ENCODE results near the gene SRGAP2B.
"Not testable (repeated sequence)": the region's sequence is repeated elsewhere in the genome, so short reads cannot be mapped to it uniquely, and the experiment has no call there.

SRGAP2B gene

DNA sequence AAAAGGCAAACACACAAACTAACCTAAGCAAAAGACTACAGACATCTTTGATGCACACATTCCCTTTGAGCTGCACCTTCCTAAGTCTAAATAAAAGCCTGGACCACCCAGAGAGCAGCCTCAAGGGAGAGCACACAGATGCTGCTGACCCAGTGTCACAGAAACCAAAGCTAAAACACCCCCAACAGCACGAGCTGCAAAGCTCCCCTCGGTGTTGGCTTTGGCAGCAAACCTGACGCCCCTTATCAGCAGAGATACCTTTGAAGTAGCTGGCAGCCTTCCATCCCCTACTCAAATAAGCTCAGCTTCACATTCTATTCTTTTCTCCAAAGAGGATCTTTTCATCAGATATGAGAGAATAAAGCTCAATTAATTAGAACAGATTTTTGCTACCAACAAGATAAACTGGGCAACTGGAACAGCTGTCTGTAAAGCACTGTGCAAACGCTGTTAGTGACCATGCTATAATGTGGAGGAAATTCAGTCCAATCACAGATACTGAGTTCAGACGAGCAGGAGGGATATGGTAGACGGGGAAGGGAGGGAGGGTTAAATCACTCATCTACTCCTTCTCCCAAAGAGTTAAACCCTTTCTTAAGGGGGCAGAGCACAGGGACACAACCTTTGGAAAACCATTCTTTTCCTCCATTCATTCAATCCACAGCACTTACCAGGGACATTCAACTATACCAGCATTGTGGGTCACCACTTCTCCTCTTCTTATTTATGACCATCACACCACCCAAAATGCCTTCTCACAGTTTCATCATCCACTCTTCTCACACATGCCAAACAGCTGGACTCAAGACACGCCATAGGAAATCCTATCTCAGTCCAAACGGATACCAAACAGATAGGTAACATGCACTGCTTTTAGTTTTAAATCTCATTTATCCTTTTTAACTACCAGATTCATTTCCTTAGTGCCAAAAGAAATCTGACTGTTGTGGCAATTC is 148.3 kb downstream of the SRGAP2B start:
- H3K27me3 ChIP-seq (ENCODE audit: insufficient read depth, low read length); H3K9me3 ChIP-seq (ENCODE audit: insufficient read depth, low read depth, low read length); H3K36me3 ChIP-seq (ENCODE audit: insufficient read depth, low read depth, low read length); H3K27ac ChIP-seq (ENCODE audit: low read length); H3K9ac ChIP-seq (ENCODE audit: low read depth, low read length); H3K4me3 ChIP-seq (ENCODE audit: low read length); H3K4me1 ChIP-seq (ENCODE audit: insufficient read depth, low read length): not testable (repeated sequence)

DNA sequence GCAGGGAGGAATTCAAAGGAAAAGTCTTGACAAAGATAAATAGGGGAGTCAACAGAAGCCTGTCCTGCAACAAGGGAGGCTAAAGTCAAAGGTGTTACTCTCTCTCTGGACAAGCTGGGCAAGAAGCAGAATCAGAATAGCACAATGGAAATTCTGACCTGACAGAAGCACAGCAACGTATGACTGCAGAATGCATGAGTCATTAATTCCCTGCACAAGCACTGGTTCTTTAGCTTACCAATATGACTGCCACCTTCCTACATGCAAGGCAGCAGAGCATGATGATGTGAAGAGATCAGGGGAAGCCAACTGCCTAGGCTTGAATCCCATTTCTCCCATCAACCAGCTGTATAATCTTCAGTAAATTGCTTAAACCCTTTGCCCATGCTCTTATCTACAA is 153.4 kb downstream of the SRGAP2B start:
- H3K27ac ChIP-seq (ENCODE audit: low read length); H3K9ac ChIP-seq (ENCODE audit: low read depth, low read length); H3K27me3 ChIP-seq (ENCODE audit: insufficient read depth, low read length); H3K36me3 ChIP-seq (ENCODE audit: insufficient read depth, low read depth, low read length); H3K9me3 ChIP-seq (ENCODE audit: insufficient read depth, low read depth, low read length); H3K4me1 ChIP-seq (ENCODE audit: insufficient read depth, low read length); H3K4me3 ChIP-seq (ENCODE audit: low read length): not testable (repeated sequence)

DNA sequence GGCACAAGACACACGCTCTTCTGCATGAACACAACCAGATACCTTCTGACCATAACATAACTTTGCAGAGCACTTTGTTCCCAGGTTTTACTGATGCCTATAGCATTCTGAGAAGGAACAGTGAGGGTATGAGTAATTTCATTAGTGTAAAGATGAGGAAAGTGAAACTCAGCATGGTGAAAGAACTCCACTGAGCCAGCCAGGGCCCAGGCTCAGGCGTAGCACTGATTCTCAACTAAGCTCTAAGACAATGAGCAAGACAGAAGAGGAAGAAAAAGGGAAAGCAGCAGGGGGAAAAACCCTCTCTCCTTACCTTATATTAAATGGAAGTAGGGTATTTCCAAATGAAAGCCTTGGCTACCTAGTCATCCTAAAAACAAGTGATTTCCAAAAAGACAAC is 155.1 kb downstream of the SRGAP2B start:
- not testable (repeated sequence) for H3K9me3 ChIP-seq (ENCODE audit: insufficient read depth, low read depth, low read length); H3K4me1 ChIP-seq (ENCODE audit: insufficient read depth, low read length); H3K27me3 ChIP-seq (ENCODE audit: insufficient read depth, low read length); H3K9ac ChIP-seq (ENCODE audit: low read depth, low read length); H3K36me3 ChIP-seq (ENCODE audit: insufficient read depth, low read depth, low read length); H3K4me3 ChIP-seq (ENCODE audit: low read length); H3K27ac ChIP-seq (ENCODE audit: low read length)

DNA sequence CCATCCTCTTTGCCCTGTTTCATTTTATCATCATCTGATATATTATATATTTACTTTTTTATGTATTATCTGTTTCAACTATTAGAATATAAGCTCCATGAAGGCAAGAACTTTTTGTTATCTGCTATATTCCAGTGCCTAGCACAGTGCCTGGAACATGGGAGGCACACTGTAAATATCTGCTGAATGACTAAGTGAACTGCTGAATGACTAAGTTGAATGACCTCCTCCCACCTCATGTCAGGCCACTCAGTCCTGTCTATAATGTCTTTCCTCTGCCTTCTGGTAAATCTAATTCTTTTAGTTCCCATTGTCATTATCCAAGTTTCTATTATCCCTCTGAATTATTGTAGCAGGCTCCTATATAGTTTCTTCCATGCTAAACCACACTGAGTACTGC is 156.5 kb downstream of the SRGAP2B start:
- not testable (repeated sequence) for H3K27ac ChIP-seq (ENCODE audit: low read length); H3K9me3 ChIP-seq (ENCODE audit: insufficient read depth, low read depth, low read length); H3K36me3 ChIP-seq (ENCODE audit: insufficient read depth, low read depth, low read length); H3K4me3 ChIP-seq (ENCODE audit: low read length); H3K4me1 ChIP-seq (ENCODE audit: insufficient read depth, low read length); H3K27me3 ChIP-seq (ENCODE audit: insufficient read depth, low read length); H3K9ac ChIP-seq (ENCODE audit: low read depth, low read length)

DNA sequence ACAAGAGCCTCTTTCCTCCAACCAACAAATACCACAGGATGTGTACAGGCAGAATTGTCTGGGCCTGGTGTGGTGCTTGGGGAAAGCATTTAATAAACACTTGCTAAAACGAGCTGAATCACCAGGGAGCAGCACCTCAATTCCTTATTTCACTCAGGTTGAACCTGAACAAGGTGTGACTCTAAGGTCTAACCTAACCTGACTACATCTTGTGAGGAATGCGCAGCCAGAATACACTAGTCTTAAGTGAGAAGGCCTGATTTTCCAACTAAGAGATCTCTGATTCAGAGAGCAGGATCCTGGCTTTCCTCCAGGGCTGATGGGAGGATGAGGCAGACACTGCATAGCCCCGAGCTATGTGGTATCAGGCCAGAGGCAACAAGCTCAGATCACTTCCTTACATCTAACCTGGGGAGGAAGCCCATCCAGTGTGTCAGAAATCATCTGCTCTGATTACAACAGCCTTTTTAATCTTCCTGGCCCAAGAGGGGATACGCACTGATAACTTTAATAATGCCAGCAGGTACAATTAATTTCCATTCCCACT is 158.9 kb downstream of the SRGAP2B start:
- not testable (repeated sequence) for H3K4me1 ChIP-seq (ENCODE audit: insufficient read depth, low read length); H3K27ac ChIP-seq (ENCODE audit: low read length); H3K4me3 ChIP-seq (ENCODE audit: low read length)

DNA sequence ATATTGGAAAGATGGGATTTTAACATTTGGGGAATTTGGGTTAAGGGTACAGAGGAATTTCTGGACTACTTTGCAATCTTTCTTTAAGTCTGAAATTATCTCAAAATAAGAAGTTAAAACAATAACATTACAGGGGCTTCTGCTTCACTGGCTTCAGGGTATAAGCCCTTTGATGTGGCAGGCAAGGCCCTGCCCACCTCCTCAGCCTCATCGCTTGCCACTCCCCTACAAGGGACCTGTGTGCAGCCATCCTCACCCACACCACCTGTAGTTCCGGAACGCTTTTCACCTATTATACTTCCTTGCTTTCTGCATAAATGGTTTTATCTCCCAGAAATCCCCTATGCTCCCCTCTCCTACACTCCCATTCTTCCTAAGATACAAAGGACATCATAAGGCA is 159.8 kb downstream of the SRGAP2B start:
- H3K9me3 ChIP-seq (ENCODE audit: insufficient read depth, low read depth, low read length); H3K4me1 ChIP-seq (ENCODE audit: insufficient read depth, low read length); H3K27ac ChIP-seq (ENCODE audit: low read length); H3K9ac ChIP-seq (ENCODE audit: low read depth, low read length); H3K4me3 ChIP-seq (ENCODE audit: low read length); H3K27me3 ChIP-seq (ENCODE audit: insufficient read depth, low read length); H3K36me3 ChIP-seq (ENCODE audit: insufficient read depth, low read depth, low read length): not testable (repeated sequence)

More for the DNA sequence above, 158.9 kb downstream of the SRGAP2B start:
- H3K9me3 ChIP-seq (ENCODE audit: insufficient read depth, low read depth, low read length); H3K9ac ChIP-seq (ENCODE audit: low read depth, low read length); H3K36me3 ChIP-seq (ENCODE audit: insufficient read depth, low read depth, low read length); H3K27me3 ChIP-seq (ENCODE audit: insufficient read depth, low read length): not testable (repeated sequence)

DNA sequence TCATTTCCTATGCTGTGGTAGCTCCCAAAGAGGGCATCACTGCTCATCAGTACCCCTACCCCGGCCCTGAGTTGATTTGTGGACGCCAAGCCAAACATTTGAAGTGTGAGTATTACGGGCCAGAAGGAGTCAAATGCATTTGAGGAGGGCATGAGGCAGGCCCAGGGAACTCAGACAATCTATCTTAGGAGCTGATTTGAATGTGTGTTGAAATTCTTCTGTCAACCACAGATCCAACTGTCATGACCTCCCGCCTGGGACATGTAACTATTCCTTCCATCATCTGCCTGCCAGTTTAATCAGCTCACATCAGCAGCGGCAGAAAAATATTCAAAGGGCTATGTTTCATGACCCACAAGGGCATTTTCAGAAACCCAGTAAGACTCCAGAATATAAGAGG is 162.1 kb downstream of the SRGAP2B start:
- not testable (repeated sequence) for H3K27ac ChIP-seq (ENCODE audit: low read length); H3K4me3 ChIP-seq (ENCODE audit: low read length); H3K27me3 ChIP-seq (ENCODE audit: insufficient read depth, low read length); H3K9ac ChIP-seq (ENCODE audit: low read depth, low read length); H3K9me3 ChIP-seq (ENCODE audit: insufficient read depth, low read depth, low read length); H3K36me3 ChIP-seq (ENCODE audit: insufficient read depth, low read depth, low read length); H3K4me1 ChIP-seq (ENCODE audit: insufficient read depth, low read length)

DNA sequence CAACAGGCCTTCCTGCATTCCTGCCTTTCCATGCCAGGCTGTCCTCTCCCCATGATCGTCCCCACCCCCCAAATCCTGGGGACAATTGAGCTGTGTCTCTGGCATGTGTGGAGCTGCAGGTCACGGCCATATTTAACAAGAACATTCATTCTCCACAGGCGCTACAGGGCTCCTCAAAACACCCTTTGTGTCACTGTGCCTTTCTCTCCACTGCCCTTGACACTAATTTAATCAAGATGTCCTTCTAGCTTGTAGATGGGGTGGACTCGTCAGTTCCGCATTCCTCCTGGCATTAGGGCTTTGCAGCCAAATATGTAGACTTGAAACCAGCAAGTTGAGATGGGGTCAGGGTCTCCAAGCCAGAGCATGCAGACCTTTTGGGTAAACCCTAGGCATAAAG is 163.0 kb downstream of the SRGAP2B start:
- not testable (repeated sequence) for H3K9me3 ChIP-seq (ENCODE audit: insufficient read depth, low read depth, low read length); H3K4me1 ChIP-seq (ENCODE audit: insufficient read depth, low read length); H3K27me3 ChIP-seq (ENCODE audit: insufficient read depth, low read length); H3K36me3 ChIP-seq (ENCODE audit: insufficient read depth, low read depth, low read length); H3K27ac ChIP-seq (ENCODE audit: low read length); H3K9ac ChIP-seq (ENCODE audit: low read depth, low read length); H3K4me3 ChIP-seq (ENCODE audit: low read length)

DNA sequence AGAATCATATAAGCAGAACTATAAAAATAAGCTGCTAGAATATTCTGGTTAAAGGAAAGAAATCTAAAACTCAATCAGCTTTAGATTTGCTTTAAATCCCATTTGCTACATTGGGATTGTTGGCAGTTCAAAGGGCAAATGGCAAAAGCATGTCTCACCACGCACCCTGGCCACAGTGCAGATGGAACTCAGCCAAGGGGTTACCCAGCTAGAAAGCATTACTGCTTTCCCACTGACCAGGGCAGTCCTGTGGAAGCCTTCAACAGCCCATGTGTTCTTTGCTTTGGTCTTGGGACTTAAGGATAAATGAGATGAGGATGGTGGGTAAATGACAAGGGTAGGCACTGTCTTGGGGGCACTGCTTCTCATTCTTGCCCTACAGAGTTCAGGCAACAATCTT is 163.6 kb downstream of the SRGAP2B start:
- H3K27ac ChIP-seq (ENCODE audit: low read length): not testable (repeated sequence)

DNA sequence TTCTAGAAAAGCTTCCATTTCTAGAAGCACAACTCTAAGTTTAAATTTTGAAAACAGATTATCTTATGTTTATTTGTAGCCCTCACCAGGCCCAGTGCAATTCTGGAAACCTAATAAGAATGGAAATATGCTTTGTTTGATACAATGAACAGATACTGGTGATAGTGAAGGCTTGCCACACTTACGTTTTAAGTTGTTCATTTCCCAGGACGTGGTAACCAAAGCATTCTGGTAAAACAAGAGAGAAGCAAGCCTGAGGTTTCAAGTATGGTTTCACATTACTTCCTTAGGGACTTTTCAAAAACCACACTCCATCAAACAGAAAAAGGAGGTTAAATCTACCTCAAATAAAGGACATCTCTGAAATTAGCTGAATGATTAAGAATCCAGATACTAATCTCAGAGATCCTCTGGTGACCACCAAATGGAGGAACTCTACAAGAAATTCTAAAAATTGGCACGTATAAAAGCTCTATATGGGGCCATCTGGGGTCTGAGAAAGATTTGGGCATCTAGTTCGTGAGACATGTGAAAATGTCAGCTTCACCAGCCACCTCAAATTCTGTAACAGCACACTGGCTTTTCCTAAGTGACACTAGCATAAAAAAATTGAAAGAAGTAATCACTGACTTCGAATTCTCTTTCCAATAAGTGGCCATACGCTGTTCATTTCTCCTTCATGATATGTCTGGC is 164.9 kb downstream of the SRGAP2B start:
- not testable (repeated sequence) for H3K4me3 ChIP-seq (ENCODE audit: low read length); H3K36me3 ChIP-seq (ENCODE audit: insufficient read depth, low read depth, low read length); H3K9me3 ChIP-seq (ENCODE audit: insufficient read depth, low read depth, low read length); H3K4me1 ChIP-seq (ENCODE audit: insufficient read depth, low read length); H3K27me3 ChIP-seq (ENCODE audit: insufficient read depth, low read length); H3K27ac ChIP-seq (ENCODE audit: low read length); H3K9ac ChIP-seq (ENCODE audit: low read depth, low read length)

More for the DNA sequence above, 163.6 kb downstream of the SRGAP2B start:
- H3K4me1 ChIP-seq (ENCODE audit: insufficient read depth, low read length); H3K9ac ChIP-seq (ENCODE audit: low read depth, low read length); H3K4me3 ChIP-seq (ENCODE audit: low read length); H3K36me3 ChIP-seq (ENCODE audit: insufficient read depth, low read depth, low read length); H3K9me3 ChIP-seq (ENCODE audit: insufficient read depth, low read depth, low read length); H3K27me3 ChIP-seq (ENCODE audit: insufficient read depth, low read length): not testable (repeated sequence)

DNA sequence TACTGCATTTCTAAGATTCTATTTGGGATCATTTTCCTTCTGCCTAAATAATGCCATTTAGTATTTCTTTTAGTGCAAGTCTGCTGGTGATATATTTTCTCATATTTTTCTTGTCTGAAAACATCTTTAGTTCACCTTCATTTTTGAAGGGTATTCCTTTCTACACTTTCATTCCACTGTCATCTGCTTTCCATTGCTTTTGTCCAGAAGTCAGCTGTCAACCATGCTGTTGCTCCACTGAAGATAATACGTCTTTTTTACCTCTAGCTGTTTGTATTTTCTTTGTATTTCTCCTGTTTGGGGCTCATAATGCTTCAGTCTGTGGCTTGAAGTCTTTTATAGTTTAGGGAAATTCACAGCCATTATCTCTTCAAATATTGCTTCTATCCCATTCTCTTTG is 167.8 kb downstream of the SRGAP2B start:
- not testable (repeated sequence) for H3K9ac ChIP-seq (ENCODE audit: low read depth, low read length); H3K4me3 ChIP-seq (ENCODE audit: low read length); H3K4me1 ChIP-seq (ENCODE audit: insufficient read depth, low read length); H3K27me3 ChIP-seq (ENCODE audit: insufficient read depth, low read length); H3K9me3 ChIP-seq (ENCODE audit: insufficient read depth, low read depth, low read length); H3K36me3 ChIP-seq (ENCODE audit: insufficient read depth, low read depth, low read length); H3K27ac ChIP-seq (ENCODE audit: low read length)

DNA sequence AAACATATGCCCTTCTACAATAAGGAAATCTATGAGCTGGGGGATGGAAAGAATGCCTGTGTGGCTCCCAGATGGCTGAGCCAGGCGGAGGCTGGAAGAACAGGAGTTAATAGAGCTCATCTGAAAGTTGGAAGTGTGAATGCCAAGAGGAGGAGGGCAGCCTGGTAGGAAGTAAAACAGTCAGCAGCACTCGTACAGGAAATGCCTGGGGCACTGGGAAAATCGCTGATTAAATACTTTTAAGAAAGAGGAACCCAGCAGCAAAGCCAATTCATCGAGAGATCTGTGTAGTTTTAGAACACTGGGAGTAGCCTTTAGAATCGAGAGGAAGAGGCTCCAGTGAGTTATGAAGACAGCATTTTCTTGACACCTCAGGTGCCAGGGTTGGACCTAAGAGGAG is 171.5 kb downstream of the SRGAP2B start:
- H3K27ac ChIP-seq (ENCODE audit: low read length); H3K9ac ChIP-seq (ENCODE audit: low read depth, low read length); H3K36me3 ChIP-seq (ENCODE audit: insufficient read depth, low read depth, low read length); H3K9me3 ChIP-seq (ENCODE audit: insufficient read depth, low read depth, low read length); H3K4me3 ChIP-seq (ENCODE audit: low read length); H3K4me1 ChIP-seq (ENCODE audit: insufficient read depth, low read length); H3K27me3 ChIP-seq (ENCODE audit: insufficient read depth, low read length): not testable (repeated sequence)

Measured in iPS-20b (cell line).